Panc1 (cell line): ENCODE results near the gene GRID2IP. TPM values are rescaled to one million over a fixed set of nuclear protein-coding genes. Genes with fewer than 3 reads are reported as not detected.

ENCODE experiments used
- ATAC-seq: fragments of 200-7000 bp; cut with Tn5 transposase; 2 replicates; pipeline ENCODE4 v1.9.1; 2020; ENCODE audit warnings: mild to moderate bottlenecking, moderate library complexity
- BruUV-seq: library from RNA; stranded (reverse); fragments of 400-500 nt; replicated peaks from 2 replicates; lab custom pipeline; 2021; lab: Mats Ljungman, UMichigan
- CTCF ChIA-PET: fragments of 300-600 bp; sonication (Branson Sonifier 250); formaldehyde crosslinking; loops from one replicate; lab custom pipeline; 2022; ENCODE audit warnings: antibody characterized with exemption; lab: Charles Lee
- POLR2A ChIA-PET: fragments of 300-600 bp; sonication (Branson Sonifier 250); formaldehyde crosslinking; loops from one replicate; lab custom pipeline; 2022; ENCODE audit warnings: antibody characterized with exemption; lab: Charles Lee
- DNase-seq: peaks from one replicate; pipeline ENCODE4 v3.0.0-alpha.2; 2010; ENCODE audit warnings: low read depth, low spot score
- H3K27ac ChIP-seq: 2 replicates; pipeline ENCODE4 v1.5.1; 2011; ENCODE audit warnings: mild to moderate bottlenecking, low read length, inconsistent platforms
- H3K27me3 ChIP-seq: fragments of 200-500 bp; sonication (Bioruptor generic); 2 replicates; pipeline ENCODE4 v1.6.0; 2014; ENCODE audit warnings: low read length, inconsistent platforms; ENCODE audit not compliant: control insufficient read depth, insufficient read depth
- H3K36me3 ChIP-seq: fragments of 200-500 bp; sonication (Bioruptor generic); 2 replicates; pipeline ENCODE4 v1.5.1; 2014; ENCODE audit warnings: inconsistent platforms, mild to moderate bottlenecking, low read length, moderate library complexity; ENCODE audit not compliant: control insufficient read depth, insufficient read depth
- H3K4me1 ChIP-seq: 2 replicates; pipeline ENCODE4 v1.5.1; 2011; ENCODE audit warnings: inconsistent platforms, mild to moderate bottlenecking, low read length, moderate library complexity; ENCODE audit not compliant: control insufficient read depth, insufficient read depth
- H3K4me3 ChIP-seq, 2 experiments: 2 replicates each; pipeline ENCODE4 v1.5.1; 2011 to 2012; ENCODE audit warnings: low read depth in 2 of 2, low read length in 2 of 2, mild to moderate bottlenecking in 2 of 2, inconsistent platforms in 1 of 2, moderate library complexity in 1 of 2
- H3K9me3 ChIP-seq: fragments of 200-500 bp; sonication (Bioruptor generic); 2 replicates; pipeline ENCODE4 v1.5.1; 2014; ENCODE audit warnings: low read depth, mild to moderate bottlenecking, inconsistent platforms, low read length, moderate library complexity; ENCODE audit not compliant: control insufficient read depth, insufficient read depth
- POLR2AphosphoS5 ChIP-seq: IDR thresholded peaks from 2 replicates; pipeline ENCODE4 v1.6.1; 2012; ENCODE audit warnings: mild to moderate bottlenecking, low read depth, low read length, moderate library complexity
- SIN3A ChIP-seq: IDR thresholded peaks from 2 replicates; pipeline ENCODE4 v1.6.1; 2012; ENCODE audit warnings: low read depth, mild to moderate bottlenecking, low read length, moderate library complexity, borderline replicate concordance; ENCODE audit not compliant: insufficient read depth
- TCF7L2 ChIP-seq: IDR thresholded peaks from 2 replicates; pipeline ENCODE4 v1.6.1; 2011; ENCODE audit warnings: mild to moderate bottlenecking, low read depth, low read length, inconsistent platforms
- in situ Hi-C: cut with HindIII; loops from 2 replicates; pipeline ENCODE4 v1.10.0; 2016; ENCODE audit warnings: low sequenced_read_pairs, low pct_unique_long_range_greater_than_20kb
- intact Hi-C: fragments of 100-400 bp; cut with micrococcal nuclease; formaldehyde crosslinking; loops from one replicate; pipeline ENCODE4 v1.10.0; 2022; ENCODE audit not compliant: unreplicated experiment
- total RNA-seq: library from RNA; stranded (reverse); gene quantifications from one replicate; pipeline ENCODE4 v1.2.1, GENCODE V29; 2021; ENCODE audit not compliant: unreplicated experiment
- TF ChIP-seq, protein P1 (sequence below): fragments of 450-650 bp; IDR thresholded peaks from 2 replicates; pipeline ENCODE4 v1.5.1; 2017; ENCODE audit warnings: mild to moderate bottlenecking
- TF ChIP-seq, protein P2 (sequence below), 2 experiments: IDR thresholded peaks; 2 replicates each; pipeline ENCODE4 v1.6.1; 2011 to 2012; ENCODE audit warnings: low read depth in 2 of 2, control low read depth in 1 of 2, low read length in 1 of 2, mild to moderate bottlenecking in 1 of 2, moderate library complexity in 1 of 2; ENCODE audit not compliant: insufficient read depth in 1 of 2

GRID2IP gene
- total RNA-seq, 1 experiment from 2014 or later = 0.13 TPM

DNA sequence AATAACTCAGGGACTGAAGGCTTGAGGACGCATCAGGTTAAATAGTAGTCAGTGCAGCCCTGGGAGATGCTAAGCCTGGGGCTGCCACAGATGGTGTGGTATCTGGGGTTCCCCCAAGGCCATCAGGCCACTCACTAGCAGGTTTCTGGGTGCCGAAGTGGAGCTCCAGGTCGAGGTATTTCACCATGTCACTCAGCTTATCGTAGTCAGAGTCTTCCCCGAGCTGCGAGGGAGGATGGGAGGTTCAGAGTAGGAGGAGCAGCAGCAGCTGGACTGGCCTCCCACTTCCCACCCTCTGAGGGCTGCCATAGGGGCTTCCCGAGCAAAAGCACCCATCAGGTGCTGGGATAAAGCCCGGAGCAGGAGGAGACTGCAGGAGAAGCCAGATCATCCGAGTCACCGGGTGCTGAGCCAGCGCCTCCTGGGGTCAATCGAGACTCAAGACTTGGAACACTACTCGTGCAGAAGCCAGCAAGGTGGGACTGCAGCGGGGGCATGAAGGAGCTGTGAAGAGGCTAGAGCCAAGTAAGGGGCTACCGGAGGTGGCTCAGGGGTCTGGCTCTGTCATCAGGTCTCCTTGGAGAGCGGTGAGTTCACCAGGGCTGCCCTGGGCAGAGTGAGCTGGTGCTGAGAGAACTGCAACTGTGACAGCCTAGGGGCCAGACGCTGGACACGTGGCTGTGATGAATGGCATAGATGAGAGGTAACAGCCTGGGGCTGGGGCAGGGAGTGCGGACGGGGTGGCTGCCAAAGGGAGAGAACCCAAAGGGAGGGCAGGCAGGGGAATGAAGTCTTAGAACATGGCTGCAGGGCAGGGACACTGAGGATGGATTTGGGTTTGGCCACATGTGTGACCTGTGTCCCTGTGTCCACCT, 45.3 kb downstream of the GRID2IP start:
- no peaks in the 10 kb centered on the region for H3K27me3 ChIP-seq
- in situ Hi-C loops = no loop called here
- peaks cover 4% of the 10 kb centered on the region; the same call in 1 of the 2 replicates for H3K4me1 ChIP-seq
- ChIA-PET POLR2A (no interaction called here), CTCF (interaction anchor here (0.5 to 1.3 kb wide), 3 partner anchors 10 to 650 kb away, joined by 3 to 4 read pairs (median 3); no protein-coding TSS in a partner anchor)
- intact Hi-C loops = no loop called here
- no peak overlapping the region for H3K4me3 ChIP-seq
- H3K9me3 ChIP-seq = no peaks in the 10 kb centered on the region
- no peak overlapping the region for H3K27ac ChIP-seq
- BruUV-seq = no TSS peak
- no peaks in the 10 kb centered on the region for H3K36me3 ChIP-seq
- TF ChIP-seq SIN3A = no peak
- no peak for TF ChIP-seq POLR2AphosphoS5
- TF ChIP-seq, protein P1, sequence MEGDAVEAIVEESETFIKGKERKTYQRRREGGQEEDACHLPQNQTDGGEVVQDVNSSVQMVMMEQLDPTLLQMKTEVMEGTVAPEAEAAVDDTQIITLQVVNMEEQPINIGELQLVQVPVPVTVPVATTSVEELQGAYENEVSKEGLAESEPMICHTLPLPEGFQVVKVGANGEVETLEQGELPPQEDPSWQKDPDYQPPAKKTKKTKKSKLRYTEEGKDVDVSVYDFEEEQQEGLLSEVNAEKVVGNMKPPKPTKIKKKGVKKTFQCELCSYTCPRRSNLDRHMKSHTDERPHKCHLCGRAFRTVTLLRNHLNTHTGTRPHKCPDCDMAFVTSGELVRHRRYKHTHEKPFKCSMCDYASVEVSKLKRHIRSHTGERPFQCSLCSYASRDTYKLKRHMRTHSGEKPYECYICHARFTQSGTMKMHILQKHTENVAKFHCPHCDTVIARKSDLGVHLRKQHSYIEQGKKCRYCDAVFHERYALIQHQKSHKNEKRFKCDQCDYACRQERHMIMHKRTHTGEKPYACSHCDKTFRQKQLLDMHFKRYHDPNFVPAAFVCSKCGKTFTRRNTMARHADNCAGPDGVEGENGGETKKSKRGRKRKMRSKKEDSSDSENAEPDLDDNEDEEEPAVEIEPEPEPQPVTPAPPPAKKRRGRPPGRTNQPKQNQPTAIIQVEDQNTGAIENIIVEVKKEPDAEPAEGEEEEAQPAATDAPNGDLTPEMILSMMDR = no peak
- TF ChIP-seq TCF7L2 = no peak
- TF ChIP-seq, protein P2, sequence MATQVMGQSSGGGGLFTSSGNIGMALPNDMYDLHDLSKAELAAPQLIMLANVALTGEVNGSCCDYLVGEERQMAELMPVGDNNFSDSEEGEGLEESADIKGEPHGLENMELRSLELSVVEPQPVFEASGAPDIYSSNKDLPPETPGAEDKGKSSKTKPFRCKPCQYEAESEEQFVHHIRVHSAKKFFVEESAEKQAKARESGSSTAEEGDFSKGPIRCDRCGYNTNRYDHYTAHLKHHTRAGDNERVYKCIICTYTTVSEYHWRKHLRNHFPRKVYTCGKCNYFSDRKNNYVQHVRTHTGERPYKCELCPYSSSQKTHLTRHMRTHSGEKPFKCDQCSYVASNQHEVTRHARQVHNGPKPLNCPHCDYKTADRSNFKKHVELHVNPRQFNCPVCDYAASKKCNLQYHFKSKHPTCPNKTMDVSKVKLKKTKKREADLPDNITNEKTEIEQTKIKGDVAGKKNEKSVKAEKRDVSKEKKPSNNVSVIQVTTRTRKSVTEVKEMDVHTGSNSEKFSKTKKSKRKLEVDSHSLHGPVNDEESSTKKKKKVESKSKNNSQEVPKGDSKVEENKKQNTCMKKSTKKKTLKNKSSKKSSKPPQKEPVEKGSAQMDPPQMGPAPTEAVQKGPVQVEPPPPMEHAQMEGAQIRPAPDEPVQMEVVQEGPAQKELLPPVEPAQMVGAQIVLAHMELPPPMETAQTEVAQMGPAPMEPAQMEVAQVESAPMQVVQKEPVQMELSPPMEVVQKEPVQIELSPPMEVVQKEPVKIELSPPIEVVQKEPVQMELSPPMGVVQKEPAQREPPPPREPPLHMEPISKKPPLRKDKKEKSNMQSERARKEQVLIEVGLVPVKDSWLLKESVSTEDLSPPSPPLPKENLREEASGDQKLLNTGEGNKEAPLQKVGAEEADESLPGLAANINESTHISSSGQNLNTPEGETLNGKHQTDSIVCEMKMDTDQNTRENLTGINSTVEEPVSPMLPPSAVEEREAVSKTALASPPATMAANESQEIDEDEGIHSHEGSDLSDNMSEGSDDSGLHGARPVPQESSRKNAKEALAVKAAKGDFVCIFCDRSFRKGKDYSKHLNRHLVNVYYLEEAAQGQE (IDR thresholded peaks at IDR 0.05; ENCODE audit: insufficient read depth in 1 of 2, low read depth in 2 of 2, low read length in 1 of 2) = no peak
- DNase-seq = no peak
- no peak for ATAC-seq

DNA sequence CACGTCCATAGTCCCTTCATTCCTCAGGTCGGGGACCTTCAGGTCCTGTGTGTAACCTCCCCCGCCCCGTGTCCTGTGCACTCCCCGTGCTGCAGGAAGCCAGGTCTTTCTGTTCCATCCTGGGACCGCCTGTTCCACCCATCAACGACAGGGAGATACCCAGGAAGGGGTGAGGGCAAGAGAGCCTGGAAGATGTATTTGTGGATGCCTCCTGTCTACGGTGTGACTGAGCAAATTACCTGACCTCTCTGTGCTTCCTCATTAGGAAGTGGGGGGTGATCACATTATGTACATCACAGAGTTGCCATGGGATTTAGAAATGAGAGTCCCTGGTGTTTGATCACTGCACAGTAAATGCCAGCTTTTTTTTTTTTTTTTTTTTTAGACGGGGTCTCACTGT, 46.3 kb downstream of the GRID2IP start:
- POLR2A ChIA-PET = interaction anchor here (0.6 kb wide), 1 partner anchor 704 kb away, joined by 7 read pairs; no protein-coding TSS in a partner anchor
- Histone ChIP-seq H3K4me1 (peaks cover 4% of the 10 kb centered on the region; the same call in 1 of the 2 replicates), H3K27ac (no peak overlapping the region), H3K4me3 (peak overlapping the region in 1 of 2 experiments; percentile 72; a peak in 1 of 4 replicates), H3K9me3 (no peaks in the 10 kb centered on the region), H3K27me3 (no peaks in the 10 kb centered on the region), H3K36me3 (no peaks in the 10 kb centered on the region)
- no TSS peak for BruUV-seq
- in situ Hi-C loops (no loop called here), intact Hi-C loops (no loop called here)
- CTCF ChIA-PET = interaction anchor here (0.5 kb wide), 1 partner anchor 508 kb away, joined by 3 read pairs; no protein-coding TSS in a partner anchor
- TF ChIP-seq, protein P2 (IDR thresholded peaks at IDR 0.05; ENCODE audit: insufficient read depth in 1 of 2, low read depth in 2 of 2, low read length in 1 of 2) = no peak
- TF ChIP-seq POLR2AphosphoS5 (no peak), TCF7L2 (no peak), SIN3A (no peak)
- TF ChIP-seq, protein P1 = no peak
- ATAC-seq = no peak
- DNase-seq = no peak
